HUES48 (cell line): ENCODE results near the gene MYH9.
"Not testable (repeated sequence)": the region's sequence is repeated elsewhere in the genome, so short reads cannot be mapped to it uniquely, and the experiment has no call there.

ENCODE experiments used
- H3K27ac ChIP-seq: one replicate; pipeline ENCODE4 v1.7.0; 2013; ENCODE audit warnings: low read depth, low read length, inconsistent platforms
- H3K27me3 ChIP-seq: 2 replicates; pipeline ENCODE4 v1.6.1; 2013; ENCODE audit warnings: mild to moderate bottlenecking, low read length; ENCODE audit not compliant: control insufficient read depth, insufficient read depth
- H3K36me3 ChIP-seq: 2 replicates; pipeline ENCODE4 v1.6.1; 2013; ENCODE audit warnings: low read length; ENCODE audit not compliant: control insufficient read depth, insufficient read depth
- H3K4me1 ChIP-seq: 2 replicates; pipeline ENCODE4 v1.6.1; 2013; ENCODE audit warnings: mild to moderate bottlenecking, low read length; ENCODE audit not compliant: control insufficient read depth, insufficient read depth
- H3K4me3 ChIP-seq: 2 replicates; pipeline ENCODE4 v1.5.1; 2013; ENCODE audit warnings: mild to moderate bottlenecking, low read depth, low read length
- H3K9ac ChIP-seq: 2 replicates; pipeline ENCODE4 v1.6.1; 2013; ENCODE audit warnings: mild to moderate bottlenecking, low read depth, low read length, moderate library complexity
- H3K9me3 ChIP-seq: 2 replicates; pipeline ENCODE4 v1.6.1; 2013; ENCODE audit warnings: low read length; ENCODE audit not compliant: control insufficient read depth, insufficient read depth

The MYH9 gene

DNA sequence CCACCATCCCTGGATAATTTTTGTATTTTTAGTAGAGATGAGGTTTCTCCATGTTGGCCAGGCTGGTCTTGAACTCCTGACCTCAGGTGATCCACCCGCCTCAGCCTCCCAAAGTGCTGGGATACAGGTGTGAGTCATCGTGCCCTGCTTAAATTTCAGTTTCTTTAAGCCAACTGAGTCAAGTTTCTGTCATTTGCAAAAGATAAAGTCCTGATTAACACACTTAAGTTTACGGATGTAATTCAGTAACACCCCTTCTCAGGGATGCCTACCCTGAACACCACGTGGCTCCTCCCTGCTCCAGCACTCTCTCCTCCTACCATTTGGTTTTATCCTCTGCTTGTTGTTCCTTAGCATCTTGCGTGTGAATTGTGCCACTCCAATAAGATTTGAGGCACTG is 36.7 kb upstream of the MYH9 start:
- H3K9ac ChIP-seq, H3K27me3 ChIP-seq, H3K36me3 ChIP-seq, H3K4me3 ChIP-seq, H3K4me1 ChIP-seq, H3K27ac ChIP-seq, H3K9me3 ChIP-seq: not testable (repeated sequence)

- Histone ChIP-seq H3K4me3 (no peak overlapping the region), H3K9me3 (no peaks in the 10 kb centered on the region), H3K9ac (no peak overlapping the region), H3K27me3 (no peaks in the 10 kb centered on the region), H3K27ac (no peak overlapping the region), H3K36me3 (no peaks in the 10 kb centered on the region), H3K4me1 (peaks cover 13% of the 10 kb centered on the region)
Observed at GRCh38 chr22:36423461-36424404, 36.0 kb upstream of the MYH9 start.

DNA sequence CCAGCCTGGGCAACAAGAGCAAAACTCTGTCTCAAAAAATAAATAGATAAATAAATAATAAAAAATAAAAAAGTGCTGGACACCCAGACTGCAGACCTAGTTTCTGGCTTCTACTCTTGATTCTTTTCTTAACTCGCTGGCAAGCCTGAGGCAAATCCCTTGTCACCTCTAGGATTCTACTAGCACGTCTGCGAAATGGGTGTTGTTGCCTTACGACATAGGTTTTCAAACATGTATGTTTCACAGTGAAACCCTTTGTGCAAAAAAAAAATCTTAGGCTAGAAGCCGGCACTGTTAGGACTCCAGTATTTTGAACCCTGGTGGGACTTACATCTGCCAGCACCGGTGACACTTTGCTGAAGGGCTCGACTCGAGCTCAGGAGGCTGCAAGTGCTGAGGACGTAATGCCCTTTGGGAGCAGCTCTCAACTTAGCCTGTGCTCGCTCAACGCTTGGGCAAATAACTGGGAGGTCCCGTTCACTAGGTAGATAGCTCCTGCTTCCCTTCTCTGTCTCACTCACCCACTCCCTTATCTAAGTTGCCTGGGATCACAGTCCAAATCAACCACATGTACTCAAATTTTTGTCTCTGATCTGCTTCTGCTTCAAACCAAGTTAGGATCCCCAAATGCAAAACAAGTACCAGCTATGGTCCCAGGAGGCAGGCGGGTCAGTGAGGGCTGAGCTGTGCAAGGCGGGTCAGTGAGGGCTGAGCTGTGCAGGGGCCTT is 34.7 kb upstream of the MYH9 start:
- Histone ChIP-seq H3K36me3 (no peaks in the 10 kb centered on the region), H3K27ac (no peak overlapping the region), H3K9me3 (no peaks in the 10 kb centered on the region), H3K9ac (no peak overlapping the region), H3K27me3 (no peaks in the 10 kb centered on the region), H3K4me3 (no peak overlapping the region), H3K4me1 (peaks cover 13% of the 10 kb centered on the region)

DNA sequence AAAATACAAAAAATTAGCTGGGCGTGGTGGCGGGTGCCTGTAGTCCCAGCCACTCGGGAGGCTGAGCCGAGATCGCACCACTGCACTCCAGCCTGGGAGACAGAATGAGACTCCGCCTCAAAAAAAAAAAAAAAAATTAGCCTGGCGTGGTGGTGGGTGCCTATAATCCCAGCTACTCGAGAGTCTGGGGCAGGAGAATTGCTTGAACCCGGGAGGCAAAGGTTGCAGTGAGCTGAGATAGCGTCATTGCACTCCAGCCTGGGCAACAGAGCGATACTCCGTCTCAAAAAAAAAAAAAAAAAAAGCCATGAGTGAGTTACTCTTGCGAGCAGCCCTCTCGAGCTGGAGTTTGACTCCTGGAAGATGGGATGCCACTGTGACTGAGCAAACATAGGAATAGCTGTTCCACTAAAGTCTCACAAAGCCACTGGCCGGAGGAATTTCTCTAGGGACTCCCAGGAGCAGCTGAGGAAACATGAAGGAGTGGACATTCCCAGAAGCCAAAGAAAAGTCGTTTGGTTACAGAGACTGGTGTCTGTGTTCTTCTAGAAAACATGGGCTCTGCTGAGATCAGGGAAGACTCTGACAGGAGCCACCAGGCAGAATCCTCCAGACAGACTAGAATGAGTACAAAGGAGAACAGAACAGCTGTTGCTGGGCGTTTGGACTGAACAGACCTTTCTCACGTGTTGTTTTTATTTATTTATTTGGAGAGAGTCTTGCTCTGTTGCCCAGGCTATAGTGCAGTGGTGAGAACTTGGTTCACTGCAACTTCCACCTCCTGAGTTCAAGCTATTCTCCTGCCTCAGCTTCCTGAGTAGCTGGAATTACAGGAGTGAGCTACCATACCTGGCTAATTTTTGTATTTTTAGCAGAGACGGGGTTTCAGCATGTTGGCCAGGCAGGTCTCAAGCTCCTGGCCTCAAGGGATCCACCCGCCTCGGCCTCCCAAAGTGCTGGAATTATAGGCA is 32.4 kb upstream of the MYH9 start:
- H3K9me3 ChIP-seq: no peaks in the 10 kb centered on the region
- no peak overlapping the region for H3K9ac ChIP-seq
- H3K27me3 ChIP-seq: no peaks in the 10 kb centered on the region
- H3K27ac ChIP-seq: no peak overlapping the region
- H3K4me3 ChIP-seq: no peak overlapping the region
- no peaks in the 10 kb centered on the region for H3K36me3 ChIP-seq
- peaks cover 6% of the 10 kb centered on the region; the same call in 1 of the 2 replicates for H3K4me1 ChIP-seq

GRCh38 chr22:36419177-36419911 is 31.6 kb upstream of the MYH9 start:
- no peak overlapping the region for H3K4me3 ChIP-seq
- peak overlapping the region; percentile 72 for H3K27ac ChIP-seq
- no peaks in the 10 kb centered on the region for H3K27me3 ChIP-seq
- no peaks in the 10 kb centered on the region for H3K36me3 ChIP-seq
- peaks cover 6% of the 10 kb centered on the region; the same call in 1 of the 2 replicates for H3K4me1 ChIP-seq
- no peaks in the 10 kb centered on the region for H3K9me3 ChIP-seq
- 0 out of 2 replicates have a peak overlapping the region, but pooled peaks have one; percentile 3 for H3K9ac ChIP-seq

- no peaks in the 10 kb centered on the region for H3K36me3 ChIP-seq
- H3K9ac ChIP-seq: no peak overlapping the region
- H3K9me3 ChIP-seq: no peaks in the 10 kb centered on the region
- no peak overlapping the region for H3K4me3 ChIP-seq
- H3K27ac ChIP-seq: no peak overlapping the region
- H3K27me3 ChIP-seq: no peaks in the 10 kb centered on the region
- H3K4me1 ChIP-seq: peaks cover 6% of the 10 kb centered on the region; the same call in 1 of the 2 replicates
Observed at GRCh38 chr22:36417281-36417686, 29.5 kb upstream of the MYH9 start.

- no peak overlapping the region for H3K27ac ChIP-seq
- no peak overlapping the region for H3K4me3 ChIP-seq
- peaks cover 10% of the 10 kb centered on the region for H3K4me1 ChIP-seq
- no peaks in the 10 kb centered on the region for H3K27me3 ChIP-seq
- no peaks in the 10 kb centered on the region for H3K36me3 ChIP-seq
- H3K9me3 ChIP-seq: no peaks in the 10 kb centered on the region
- H3K9ac ChIP-seq: no peak overlapping the region
Observed at GRCh38 chr22:36415415-36416168, 27.8 kb upstream of the MYH9 start.

GRCh38 chr22:36413022-36413775 is 25.4 kb upstream of the MYH9 start:
- no peaks in the 10 kb centered on the region for H3K36me3 ChIP-seq
- peaks cover 12% of the 10 kb centered on the region for H3K4me1 ChIP-seq
- H3K4me3 ChIP-seq: no peak overlapping the region
- H3K9me3 ChIP-seq: no peaks in the 10 kb centered on the region
- H3K9ac ChIP-seq: no peak overlapping the region
- no peaks in the 10 kb centered on the region for H3K27me3 ChIP-seq
- no peak overlapping the region for H3K27ac ChIP-seq

DNA sequence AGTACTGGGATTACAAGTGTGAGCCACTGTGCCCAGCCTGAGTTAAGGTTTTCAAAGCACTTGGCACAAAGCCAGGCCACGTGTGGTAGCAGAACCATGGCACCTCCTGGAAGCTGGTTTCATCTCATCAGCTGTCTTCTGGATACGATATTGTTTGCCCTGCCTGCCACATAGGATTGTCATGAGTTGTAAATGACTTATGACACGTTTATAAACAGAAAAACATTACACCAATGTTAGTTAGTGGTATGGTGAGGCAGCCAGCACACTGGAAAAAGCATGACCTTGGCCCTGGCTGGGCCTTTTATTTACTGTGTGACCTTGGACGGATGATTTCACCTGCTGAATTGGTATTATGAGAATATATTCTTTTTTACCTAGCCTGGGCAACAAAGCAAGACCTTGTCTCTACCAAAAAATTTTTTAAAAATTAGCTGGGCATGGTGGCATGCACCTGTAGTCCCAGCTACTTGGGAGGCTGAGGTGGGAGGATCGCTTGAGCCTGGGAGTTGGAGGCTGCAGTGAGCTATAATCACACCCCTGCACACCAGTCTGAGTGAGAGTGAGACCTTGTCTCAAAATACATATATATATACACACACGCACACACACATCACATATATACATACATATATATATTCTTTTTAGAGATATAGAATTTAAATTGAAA is 24.0 kb upstream of the MYH9 start:
- Histone ChIP-seq H3K36me3 (no peaks in the 10 kb centered on the region), H3K27ac (no peak overlapping the region), H3K9ac (no peak overlapping the region), H3K9me3 (no peaks in the 10 kb centered on the region), H3K4me1 (peaks cover 12% of the 10 kb centered on the region), H3K27me3 (no peaks in the 10 kb centered on the region), H3K4me3 (no peak overlapping the region)
